Stimulated activated CD4-positive, alpha-beta T cell treated with anti-CD3 and anti-CD28 coated beads, Interleukin-2, amount 100 ng/mL, for 24 hours (primary cell): Measurements from ENCODE around the gene SEPTIN8.

Source experiments
- DNase-seq, 2 donors: peaks; one replicate each; pipeline ENCODE4 v3.0.0-alpha.2; 2020

Gene SEPTIN8

DNA sequence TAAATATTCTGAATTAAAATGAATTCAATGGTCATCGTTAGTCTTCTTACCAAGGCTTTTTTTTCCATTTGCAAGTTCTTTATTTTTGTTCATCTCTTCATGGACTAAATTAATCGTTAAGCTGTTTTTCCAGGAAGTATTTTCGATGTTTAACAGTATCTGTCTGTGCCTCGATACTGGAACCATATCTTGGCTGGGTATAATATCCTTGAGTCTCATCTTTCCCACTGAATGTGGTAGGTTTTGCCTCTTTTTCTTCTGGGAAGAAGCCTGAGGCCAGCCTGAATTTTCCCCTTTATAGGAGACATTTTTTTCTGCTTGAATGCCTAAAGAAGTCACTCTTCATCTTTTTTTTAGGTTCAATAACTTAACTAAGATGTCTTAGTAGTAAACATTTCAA lies 4.0 kb upstream of the SEPTIN8 start:
- no peak for DNase-seq

DNA sequence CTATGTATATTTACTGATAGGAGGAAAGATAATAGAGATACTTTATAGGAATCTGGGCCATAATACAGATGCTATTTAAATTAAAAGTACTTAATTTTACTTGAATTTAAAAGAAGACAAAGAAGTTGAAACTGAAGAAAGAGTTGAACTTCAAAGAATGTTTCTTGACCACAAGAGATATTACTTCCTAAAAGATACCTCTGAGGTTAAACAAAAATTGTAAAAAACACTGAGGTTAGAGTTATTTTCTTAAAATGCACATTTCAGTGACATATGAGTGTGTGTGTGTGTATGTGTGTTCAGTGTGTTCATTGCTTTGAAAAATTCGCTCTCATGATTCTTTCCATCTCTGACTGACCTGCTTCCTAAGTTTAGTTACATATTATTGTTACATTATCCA lies 3.5 kb upstream of the SEPTIN8 start:
- no peak for DNase-seq

DNA sequence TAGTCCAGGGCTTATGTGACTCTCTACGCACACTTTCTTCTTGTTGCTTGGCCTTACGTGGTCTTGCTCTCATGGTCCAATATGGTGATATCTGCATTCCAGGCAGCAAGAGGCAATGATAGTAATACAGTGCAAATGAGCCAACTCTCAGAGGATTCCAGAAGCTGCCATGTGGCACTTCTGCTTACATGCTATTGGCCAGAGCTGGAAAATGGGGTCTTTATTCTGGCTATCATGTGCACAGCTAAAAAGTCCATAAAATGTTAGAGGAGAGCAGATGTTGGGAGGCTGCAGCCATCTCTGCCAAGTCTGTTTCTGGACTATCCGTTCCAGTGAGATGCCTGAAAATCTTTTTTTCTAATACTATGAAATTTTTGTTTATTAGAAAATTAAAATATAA lies 2.9 kb upstream of the SEPTIN8 start:
- DNase-seq, result no peak

DNA sequence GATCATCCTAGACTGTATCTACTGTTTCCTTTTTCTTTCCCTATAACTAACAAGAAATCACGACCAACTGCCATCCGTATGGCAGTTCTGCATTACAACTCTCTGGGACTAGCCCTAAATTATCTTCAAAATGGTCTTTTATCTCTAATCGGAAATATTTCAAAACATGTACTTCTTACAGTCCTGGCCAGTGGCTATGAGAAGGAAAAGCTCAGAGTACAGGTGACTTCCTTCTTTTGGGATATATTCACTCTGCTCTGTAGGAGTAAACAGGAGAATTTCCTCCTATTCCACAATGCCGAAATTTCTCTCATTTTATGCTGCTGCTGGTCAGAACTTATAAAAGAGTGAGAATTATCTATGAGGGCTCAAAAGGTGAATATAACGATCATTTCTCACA lies 1.8 kb upstream of the SEPTIN8 start:
- DNase-seq, result no peak

DNA sequence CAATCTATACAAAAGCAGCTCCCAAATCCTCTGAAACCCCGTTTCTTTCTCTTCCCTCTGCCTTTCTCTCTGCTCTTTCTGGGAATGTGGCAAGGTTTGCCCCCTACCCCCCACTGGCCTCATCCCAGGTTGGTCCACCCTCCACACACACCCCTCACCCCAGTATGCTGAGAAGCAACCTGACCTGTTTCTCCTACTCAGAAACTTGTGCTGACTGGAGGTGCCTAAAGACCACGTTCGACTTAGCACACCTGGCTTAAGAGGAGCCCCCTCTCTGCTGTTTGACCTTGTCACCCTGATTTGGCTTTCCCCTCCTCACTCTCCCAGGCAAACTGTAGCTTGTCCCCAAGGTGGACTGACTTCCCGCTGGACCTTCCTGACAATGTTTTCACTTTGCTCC lies 1.1 kb upstream of the SEPTIN8 start:
- DNase-seq, result no peak

DNA sequence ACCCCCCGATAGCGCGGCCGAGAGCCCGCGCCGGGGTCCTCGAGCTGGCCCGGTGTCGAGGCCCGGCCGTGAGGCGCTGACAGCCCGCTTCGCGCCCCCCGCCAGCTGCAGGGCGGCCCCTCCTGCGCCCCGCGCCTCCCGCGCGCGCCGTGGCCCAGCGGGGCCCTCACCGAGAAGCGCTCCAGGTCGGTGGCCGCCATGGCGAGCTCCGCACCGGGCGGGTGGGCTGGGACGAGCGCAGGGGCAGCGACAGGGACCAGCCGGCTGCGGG lies 166 bp downstream of the SEPTIN8 start:
- no peak for DNase-seq

DNA sequence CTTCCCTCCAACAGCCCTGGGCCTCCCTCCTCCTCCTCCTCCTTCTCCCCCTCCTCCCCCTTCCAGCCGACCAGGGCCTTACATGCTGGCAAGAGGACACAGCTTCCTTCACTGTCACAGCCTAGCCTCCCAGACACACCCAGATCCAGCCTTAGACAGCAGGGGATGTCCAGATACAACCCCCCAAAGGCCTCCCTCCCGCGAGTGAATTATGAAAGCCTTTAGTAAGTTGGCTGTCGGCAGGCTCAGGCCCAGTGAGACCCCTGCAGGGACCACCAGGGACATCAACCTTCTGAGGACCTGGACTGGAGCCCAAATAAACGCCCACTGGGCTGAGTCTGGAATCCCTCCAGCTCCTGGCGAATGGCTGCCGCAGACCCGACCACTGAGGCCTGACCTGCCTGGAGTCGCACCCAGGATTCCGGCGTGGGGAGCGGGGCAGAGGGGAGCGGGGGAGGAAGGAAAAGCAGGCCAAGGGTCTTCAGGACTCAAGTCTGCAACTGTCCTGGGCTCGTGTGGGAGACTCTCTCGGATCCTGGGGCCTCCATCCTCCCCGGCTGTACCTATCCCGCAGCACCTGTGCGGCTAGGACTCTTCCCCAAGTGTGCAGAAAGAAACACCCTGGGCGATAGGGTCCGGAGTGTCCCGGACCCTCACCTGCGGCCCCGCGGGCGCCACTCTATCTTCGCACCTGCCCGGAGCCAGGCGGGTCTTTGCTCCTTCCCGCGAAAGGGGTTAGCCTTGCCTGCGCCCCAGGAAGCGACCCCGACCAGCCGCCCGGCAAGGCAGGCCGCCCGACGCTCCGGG lies 705 bp downstream of the SEPTIN8 start:
- DNase-seq, result peak in 1 of 2 donors; percentile 17

DNA sequence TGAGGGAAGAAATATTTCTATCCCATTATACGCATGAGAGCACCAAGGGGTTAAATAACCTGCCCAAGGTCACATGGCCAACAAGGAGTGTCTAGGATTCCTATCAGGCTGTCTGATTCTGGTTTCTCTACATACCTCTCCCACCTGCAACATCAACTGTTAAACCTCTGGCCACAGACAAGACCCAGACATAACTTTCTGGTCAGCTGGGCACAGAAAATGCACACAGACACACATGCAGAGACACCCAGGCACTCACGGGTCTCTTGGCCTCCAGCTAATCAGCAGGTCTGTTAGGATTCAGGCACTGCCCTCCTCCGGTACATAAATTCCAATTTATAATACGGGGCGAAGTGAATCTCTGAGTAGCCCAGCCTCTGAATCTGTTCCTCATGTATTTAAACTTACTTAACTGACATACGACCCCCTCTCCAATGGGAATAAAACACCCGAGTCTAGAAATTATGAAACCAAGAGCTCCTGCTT lies 1.5 kb downstream of the SEPTIN8 start:
- no peak for DNase-seq

DNA sequence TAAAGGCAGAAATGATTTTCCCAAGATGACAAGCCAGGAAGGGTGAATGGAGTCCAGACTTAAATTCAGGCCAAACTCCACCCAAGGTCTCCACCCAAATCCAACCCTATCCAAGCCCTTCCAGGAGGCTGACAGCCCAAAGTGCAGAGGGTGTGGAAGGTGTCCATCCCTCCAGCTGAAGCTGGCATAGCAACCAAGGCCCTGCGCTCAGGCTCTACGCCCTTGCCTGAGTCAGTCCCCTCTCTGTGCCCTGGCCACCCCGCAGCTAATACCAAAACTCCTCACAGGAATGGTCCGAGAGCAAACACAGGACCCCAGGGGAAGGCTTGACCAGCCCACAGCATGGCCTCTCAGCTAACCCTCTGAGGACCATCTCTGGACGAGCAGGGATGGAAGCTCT lies 2.1 kb downstream of the SEPTIN8 start:
- no peak for DNase-seq

DNA sequence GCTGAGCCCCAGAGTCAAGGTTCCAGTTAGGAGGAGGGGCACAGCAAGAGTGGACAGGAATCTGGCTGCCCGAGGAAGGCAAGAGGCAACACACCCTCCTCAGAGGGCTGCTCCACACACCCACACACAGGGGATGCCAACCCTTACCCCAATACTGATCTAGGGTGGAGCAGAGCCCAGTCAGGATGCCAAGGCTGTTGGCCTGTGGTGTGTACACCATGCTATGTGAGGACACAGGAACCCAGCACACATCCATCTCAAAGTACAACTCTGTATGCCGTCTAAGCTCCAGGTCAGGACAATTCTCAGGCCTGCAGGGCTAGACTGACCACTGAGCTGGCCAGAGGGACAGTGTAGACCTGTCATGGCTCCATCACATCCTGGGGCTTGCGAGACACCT lies 2.6 kb downstream of the SEPTIN8 start:
- no peak for DNase-seq

DNA sequence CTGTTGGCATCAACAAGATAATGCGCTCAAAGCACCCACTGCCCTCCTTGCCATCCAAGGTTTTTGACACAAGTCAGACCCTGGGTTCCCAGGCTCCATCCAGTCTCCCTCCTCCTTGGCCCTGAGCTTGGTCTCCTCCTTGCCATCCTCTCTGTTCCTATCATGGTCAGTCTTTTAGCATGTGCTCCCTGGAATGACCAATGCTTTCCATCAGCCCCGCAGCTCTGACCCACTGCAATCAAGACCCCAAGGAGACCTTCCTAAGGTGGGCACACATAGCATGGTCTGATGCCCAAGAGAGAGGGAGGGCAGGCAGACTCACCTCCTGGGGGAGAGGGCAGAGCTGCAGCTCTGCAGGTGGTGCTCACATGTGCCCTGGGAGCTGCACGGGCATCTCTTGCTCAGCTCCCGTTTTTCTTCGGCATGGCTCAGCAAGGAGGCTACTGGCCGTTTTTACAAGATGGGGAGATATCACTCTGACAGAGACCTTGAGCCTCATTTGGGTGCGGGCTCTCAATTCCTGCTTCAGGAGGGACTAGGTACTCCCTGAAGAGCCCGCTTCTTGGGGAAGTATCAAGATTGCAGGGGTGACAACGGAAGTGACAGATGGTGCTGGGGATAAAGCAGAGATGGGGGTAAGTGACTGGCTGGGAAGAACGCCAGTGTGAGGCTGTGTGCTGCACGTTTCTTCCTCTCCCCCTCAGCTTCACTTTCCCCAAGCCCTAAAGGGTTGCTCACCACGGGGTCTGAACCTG lies 3.3 kb downstream of the SEPTIN8 start:
- DNase-seq, result no peak

DNA sequence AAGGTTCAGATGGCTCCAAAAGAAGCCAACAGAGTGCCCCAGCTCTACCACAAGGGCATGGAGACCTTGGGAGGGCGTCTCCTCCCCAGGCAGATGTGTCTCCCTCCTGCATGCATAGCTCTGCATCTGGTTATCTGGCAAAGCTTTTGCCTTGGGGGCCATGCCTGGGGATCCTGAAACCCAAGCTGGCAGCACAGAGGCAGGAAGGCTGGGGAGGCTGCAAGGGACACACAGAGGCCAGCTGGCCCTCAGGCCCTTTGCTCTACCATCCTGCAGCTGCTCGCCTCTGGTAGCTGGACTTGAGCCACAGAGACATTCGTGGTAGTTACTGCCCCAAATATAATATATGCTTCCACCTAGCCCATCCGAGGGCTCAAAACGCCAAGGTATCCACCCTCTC lies 3.9 kb downstream of the SEPTIN8 start:
- DNase-seq, result no peak

DNA sequence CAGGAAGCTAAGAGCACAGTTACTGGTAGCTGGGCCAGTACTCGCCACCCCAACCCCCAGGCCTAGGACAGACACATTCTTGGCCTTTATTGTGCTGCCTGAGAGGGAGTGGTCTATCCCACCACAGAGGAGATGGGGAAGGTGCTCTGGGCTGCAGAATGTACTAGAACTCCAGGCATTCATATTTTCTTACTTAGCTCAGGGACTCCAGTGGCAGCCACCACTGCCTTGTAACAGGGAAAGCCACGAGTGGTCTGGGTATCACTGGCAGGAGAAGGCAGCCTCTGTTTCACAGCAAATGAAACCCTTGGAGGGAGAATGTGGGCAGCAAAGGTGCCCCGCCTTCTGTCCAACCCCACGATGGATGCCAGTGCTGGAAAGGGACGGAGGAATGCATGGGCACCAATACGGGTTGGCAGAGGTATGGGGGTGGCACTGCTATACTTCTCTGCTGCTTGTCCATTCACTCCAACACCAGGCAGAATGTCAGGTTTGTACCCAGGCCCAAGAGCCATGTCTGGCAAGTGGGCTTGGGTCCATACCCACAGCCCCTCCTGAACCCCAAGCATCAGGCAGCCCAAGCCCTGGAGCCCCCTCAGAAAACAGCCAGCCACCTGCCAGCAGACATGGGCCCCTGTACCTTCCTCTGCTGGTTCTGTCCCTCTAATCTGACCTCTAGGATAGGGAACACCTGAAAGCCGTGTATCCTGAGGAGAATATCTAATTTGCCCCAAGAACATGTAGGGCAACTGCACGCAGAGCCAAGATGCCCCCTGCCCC lies 4.6 kb downstream of the SEPTIN8 start:
- DNase-seq, result no peak

DNA sequence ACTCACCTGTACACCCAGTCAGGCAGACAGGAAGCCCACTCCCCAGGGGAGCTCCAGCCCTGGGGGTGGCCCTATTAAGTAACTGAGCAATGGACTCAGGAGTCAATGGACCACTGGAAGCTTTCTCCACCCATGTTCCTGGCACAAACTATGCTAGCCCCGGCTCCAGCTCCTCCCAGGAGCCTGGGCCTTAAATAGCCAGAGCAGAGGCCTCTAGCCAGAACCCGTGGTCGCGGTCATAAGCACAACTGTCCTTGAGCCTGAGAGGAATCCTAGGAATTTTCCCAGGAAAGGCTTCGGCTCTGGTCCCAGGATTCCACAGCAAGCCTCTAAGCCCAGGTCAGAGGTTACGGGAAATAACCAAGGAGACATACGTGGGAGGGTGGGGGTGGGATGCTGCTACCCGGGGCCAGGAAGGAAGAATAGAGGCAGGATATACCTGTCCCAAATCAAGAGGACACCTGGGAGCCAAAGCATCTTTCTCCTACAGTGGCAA lies 5.5 kb downstream of the SEPTIN8 start:
- no peak for DNase-seq

DNA sequence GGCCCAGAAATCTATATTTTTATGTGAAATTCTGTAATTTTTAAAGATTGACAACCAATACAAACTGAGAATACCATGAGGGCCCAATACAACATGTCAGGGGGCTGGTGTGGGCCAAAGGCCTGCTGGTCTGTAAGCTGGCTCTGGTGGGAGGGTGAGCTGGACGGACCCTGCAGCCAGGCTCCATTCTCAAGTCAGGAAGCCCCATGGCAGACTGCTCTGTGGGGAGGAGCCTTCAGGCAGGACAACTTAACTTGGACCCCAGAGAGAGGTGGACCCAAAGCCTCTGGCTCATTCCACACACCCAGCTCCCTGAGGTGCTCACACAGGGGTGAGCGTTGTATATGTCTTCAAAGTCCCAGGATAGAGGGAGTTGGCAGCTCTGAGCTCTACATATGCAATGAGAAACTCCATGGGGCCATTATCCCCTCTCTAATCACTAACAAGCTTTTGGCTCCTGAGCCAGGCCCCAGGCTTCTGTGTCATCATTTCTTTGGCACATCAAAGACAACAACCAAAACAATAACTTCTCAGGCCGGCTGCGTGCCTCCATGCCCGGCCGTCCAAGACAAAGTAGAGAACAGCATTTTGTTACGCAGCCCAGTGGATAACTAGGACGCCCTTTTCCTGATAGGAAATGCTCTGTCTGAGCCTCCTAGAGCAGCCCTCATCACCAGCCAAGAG lies 6.4 kb downstream of the SEPTIN8 start:
- DNase-seq, result no peak

DNA sequence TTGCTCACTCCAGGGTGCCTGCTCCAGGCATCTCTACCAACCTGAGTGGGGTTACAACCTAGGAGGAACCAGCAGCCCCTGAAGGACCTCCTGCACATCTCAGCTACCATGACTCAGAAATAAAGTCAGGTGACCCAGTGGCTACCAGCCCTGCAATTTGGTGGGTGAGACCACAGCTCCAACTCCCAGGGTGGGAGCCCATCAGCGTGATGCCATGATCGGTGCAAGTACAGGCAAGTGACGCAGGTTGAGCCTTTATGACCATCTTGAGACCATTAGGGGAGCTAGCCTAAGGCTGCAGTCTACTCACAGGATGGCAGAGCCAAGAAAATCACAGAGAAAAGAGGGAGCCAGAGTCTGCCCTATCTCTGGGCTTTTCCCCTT lies 8.6 kb downstream of the SEPTIN8 start:
- no peak for DNase-seq

DNA sequence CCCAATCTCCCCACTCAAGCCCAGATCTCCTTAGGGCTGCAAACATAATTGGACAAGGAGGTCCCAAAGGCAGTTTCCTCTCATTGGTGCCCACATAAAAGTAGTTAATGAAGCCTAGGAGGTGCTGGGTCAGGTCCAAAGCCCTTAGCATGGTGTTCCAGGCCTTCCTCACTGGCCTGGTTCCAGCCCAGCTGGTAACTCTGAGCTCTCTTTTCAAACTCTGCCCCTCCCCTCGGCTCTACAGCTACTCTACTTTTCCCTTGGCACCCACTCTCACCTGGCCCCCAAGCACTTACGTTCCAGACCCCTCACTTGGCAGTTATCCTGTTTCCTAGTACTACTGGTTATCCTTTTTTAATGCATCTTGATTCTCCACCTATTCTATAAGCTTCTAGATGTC lies 9.9 kb downstream of the SEPTIN8 start:
- DNase-seq, result no peak

DNA sequence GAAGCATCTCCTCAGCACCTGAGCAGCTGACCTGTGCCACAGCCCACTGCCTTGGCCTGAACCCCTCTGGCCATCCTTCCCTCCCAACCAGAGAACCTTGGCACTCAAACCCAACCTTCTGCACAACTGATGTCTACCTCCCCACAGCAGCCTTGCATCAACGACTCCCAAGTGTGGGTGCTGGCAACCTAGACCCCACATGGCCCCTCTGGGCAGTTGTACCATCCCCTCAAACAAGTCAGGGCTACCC lies 10.3 kb downstream of the SEPTIN8 start:
- no peak for DNase-seq

DNA sequence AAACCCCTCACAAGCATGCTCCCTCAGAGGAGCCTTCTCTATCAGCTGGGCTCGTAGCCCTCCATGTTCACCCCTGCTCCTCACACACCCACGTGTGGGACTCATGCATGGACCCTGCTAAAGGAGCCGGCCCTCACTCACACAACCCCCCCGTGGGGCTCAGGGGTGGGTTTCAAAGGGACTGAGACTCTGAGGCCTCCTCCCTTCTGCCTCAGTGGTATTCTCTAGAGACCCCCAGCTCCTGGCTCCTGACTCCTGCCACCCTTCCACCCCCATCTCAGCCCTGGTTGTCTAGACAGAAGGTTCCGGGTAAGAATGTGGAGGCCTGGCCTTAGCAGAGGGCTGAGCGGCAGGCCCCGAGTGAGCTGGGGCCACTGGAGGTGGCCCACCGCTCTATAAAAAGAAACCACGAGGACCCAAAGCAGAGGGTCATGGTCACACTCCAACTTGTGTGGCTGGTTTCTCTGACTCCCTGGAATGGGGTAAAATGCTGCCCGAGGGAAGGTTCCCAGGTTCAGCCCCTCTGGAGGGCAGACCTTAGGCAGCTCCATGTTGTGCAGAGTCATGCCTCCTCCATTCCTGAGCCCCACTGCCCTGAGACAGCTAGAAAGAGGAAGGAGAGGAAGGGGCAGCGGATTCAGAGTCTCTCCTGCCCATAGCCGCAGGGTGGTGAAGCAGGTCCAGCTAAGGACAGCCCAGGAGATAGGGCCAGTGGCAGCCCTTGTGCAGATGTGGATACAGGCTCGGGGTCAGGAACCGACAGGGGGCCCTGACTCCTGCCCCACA lies 10.8 kb downstream of the SEPTIN8 start:
- DNase-seq, result no peak

DNA sequence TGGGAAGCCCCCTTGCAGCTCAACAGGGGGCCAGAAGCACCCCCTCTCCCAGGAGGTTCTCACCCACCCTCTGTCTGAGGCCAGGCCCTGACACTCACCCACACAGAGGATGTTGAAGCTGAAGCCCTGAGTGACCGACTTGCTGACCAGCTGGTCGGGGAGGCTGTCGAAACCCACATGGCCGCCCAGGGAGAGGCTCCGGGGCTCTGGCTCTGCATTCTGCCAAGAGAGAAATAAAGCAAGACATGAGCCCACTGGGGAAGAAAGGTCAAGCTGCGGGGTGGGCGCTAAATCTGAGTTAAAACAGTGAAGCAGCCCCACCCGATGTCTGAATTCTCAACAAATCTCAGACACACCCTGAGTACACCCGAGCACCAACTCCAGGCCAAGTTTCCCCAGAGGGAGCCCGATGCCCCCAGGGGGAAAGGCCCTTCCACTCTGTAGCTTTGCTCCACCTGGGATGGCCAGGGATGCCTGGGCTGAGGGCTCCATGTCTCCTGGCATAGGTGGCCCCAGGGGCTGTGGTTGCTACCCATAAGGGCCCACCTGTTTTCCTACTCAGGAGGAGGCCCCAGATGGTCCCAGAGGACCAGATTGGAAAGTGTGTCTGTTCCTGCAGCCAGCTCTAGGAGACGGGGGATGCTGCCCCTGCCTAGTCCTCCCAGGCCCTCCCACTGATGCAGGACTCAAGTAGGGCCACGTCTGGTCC lies 11.6 kb downstream of the SEPTIN8 start:
- DNase-seq, result no peak

DNA sequence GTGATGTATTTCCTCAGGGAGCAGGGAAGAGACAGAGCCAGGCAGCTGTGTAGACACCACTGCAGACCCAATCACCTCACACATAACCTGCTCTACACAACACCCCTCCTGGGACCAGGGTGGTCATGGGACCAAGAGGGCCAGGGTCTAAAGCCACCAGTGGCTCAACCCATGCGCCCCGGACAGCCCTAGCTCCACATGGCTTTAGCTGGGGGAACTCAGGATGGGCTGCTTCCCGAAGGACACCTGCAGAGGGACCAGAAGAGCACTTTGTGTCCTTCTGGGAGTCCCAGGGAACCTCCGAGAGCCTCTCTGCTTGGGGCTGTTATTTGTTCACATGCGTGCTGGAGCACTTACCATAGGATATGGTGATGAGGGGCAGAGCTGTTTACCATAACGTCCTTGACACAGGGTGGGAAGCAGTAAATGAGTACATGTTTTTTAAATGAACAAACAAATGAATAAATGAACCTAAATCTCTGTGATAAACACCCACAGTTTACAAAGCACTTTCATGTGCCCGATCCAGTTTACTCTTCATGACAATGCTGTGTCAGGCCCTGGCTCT lies 12.3 kb downstream of the SEPTIN8 start:
- no peak for DNase-seq

DNA sequence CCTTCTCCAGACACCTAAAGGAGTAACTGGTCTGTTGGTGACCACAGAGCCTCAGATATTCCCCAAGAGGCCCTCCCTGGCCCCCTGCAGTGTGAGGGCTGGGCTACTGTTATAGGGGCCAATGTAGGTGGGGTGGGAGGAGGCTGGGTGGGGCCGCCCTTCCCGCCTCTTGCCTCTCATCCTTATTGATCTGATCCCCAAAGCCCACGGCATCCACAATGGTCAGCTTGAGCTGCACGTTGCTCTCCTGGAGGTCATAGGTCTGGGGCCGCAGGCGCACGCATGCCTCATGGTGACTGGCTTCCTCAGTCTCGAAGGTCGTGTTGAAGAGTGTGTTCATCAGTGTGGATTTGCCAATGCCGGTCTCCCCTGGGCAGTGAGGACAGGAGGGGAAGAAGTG lies 13.0 kb downstream of the SEPTIN8 start:
- DNase-seq, result no peak
